ENCODE data around the gene LMF2. TPM values are rescaled to one million over a fixed set of nuclear protein-coding genes. Genes with fewer than 3 reads are reported as not detected.

Gene LMF2
- total RNA-seq, 2 experiments from 2014 or later = 107 to 114 TPM

DNA sequence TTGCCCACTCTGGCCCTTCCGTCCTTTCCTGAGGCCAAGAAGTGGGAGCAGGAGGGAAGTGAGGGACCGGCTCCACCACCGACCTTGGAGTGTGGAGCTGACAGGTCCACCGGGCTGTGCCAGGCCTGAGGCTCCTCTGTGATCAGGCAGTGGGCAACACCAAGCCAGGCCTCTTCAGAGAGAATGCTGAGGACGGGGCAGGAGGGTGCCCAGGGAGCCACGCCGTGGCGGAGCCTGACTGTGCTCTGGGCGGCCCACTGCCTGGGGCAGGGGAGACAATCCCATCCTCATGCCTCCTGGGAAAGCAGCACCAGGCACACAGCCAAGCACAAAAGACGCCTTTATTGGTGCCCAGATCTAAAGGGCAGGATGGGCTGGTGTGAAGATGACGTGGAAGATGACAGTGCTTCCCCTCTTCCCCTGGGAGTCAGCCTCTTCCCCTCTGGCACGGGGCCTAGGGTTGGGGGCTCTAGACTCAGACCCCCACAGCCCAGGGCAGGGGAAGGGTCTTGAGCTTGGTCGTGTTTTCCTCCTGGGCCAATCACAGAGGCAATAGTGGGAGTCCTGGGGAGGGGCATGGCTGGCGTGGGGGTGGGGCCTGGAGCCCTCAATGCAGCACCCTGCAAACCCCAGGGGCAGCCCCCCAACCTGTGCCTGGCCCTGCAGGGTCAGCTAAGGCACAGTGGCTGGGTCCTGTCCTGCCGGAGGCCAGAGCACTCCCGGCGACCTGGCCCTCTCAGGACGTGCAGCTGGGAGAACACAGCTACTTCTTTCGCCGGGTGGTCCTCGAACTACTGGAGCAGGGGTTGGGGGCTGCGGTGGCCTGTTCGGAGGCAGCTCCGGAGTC, 4.7 kb downstream of the LMF2 start:
- no peaks in the 10 kb centered on the region for H3K27me3 ChIP-seq (ENCODE audit: control insufficient read depth in 1 of 2, insufficient read depth in 2 of 2, low read length in 2 of 2)
- H3K4me3 ChIP-seq (ENCODE audit: low read length) = no peak overlapping the region
- peaks cover 14% of the 10 kb centered on the region for H3K4me1 Mint-ChIP-seq (ENCODE audit: low read depth)
- POLR2A ChIA-PET = interaction anchor here (1.5 kb wide), 1 partner anchor 25 kb away, joined by 4 read pairs; no protein-coding TSS in a partner anchor
- H3K27ac Mint-ChIP-seq = no peak overlapping the region
- H3K36me3 Mint-ChIP-seq (ENCODE audit: low read depth) = peaks cover 11% of the 10 kb centered on the region
- H3K4me1 ChIP-seq (ENCODE audit: insufficient read depth, low read length) = peaks cover 32% of the 10 kb centered on the region
- TF ChIP-seq, protein P1, sequence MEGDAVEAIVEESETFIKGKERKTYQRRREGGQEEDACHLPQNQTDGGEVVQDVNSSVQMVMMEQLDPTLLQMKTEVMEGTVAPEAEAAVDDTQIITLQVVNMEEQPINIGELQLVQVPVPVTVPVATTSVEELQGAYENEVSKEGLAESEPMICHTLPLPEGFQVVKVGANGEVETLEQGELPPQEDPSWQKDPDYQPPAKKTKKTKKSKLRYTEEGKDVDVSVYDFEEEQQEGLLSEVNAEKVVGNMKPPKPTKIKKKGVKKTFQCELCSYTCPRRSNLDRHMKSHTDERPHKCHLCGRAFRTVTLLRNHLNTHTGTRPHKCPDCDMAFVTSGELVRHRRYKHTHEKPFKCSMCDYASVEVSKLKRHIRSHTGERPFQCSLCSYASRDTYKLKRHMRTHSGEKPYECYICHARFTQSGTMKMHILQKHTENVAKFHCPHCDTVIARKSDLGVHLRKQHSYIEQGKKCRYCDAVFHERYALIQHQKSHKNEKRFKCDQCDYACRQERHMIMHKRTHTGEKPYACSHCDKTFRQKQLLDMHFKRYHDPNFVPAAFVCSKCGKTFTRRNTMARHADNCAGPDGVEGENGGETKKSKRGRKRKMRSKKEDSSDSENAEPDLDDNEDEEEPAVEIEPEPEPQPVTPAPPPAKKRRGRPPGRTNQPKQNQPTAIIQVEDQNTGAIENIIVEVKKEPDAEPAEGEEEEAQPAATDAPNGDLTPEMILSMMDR (IDR thresholded peaks at IDR 0.05) = no peak
- CTCF ChIA-PET = interaction anchor here (1.3 kb wide), 1 partner anchor 23 kb away, joined by 4 read pairs; the partner anchor contains the start of gene SCO2
- H3K9me3 ChIP-seq (ENCODE audit: control insufficient read depth in 1 of 2, insufficient read depth in 1 of 2, low read length in 2 of 2) = no peaks in the 10 kb centered on the region
- no peaks in the 10 kb centered on the region for H3K27me3 Mint-ChIP-seq
- intact Hi-C loops (cut with DNase I, micrococcal nuclease) = loop anchor here in 1 of 2 experiments (10.0 kb wide), 1 partner anchor 158 kb away; the partner anchor contains the start of gene PPP6R2
- peaks cover 37% of the 10 kb centered on the region for H3K36me3 ChIP-seq (ENCODE audit: insufficient read depth, low read length)
- H3K27ac ChIP-seq (ENCODE audit: low read depth in 1 of 2, low read length in 2 of 2) = no peak overlapping the region
- peak in 1 of 14 experiments; percentile 26 for DNase-seq
- H3K4me3 Mint-ChIP-seq = no peak overlapping the region
- no peak for ATAC-seq (ENCODE audit: poor library complexity)
- H3K9me3 Mint-ChIP-seq = no peaks in the 10 kb centered on the region

GRCh38 chr22:50502096-50502495, 5.4 kb downstream of the LMF2 start:
- no peak overlapping the region for H3K4me3 ChIP-seq (ENCODE audit: low read length)
- Mint-ChIP-seq H3K27me3 (no peaks in the 10 kb centered on the region), H3K27ac (no peak overlapping the region), H3K9me3 (no peaks in the 10 kb centered on the region), H3K4me1 (ENCODE audit: low read depth) (peaks cover 10% of the 10 kb centered on the region), H3K4me3 (peak overlapping the region; percentile 30), H3K36me3 (ENCODE audit: low read depth) (peaks cover 6% of the 10 kb centered on the region)
- ChIA-PET CTCF (no interaction called here), POLR2A (no interaction called here)
- no peaks in the 10 kb centered on the region for H3K27me3 ChIP-seq (ENCODE audit: control insufficient read depth in 1 of 2, insufficient read depth in 2 of 2, low read length in 2 of 2)
- ATAC-seq (ENCODE audit: poor library complexity) = no peak
- TF ChIP-seq, protein P1 (IDR thresholded peaks at IDR 0.05) = no peak
- peaks cover 30% of the 10 kb centered on the region for H3K4me1 ChIP-seq (ENCODE audit: insufficient read depth, low read length)
- no peaks in the 10 kb centered on the region for H3K9me3 ChIP-seq (ENCODE audit: control insufficient read depth in 1 of 2, insufficient read depth in 1 of 2, low read length in 2 of 2)
- peak in 1 of 14 experiments; percentile 20 for DNase-seq
- H3K27ac ChIP-seq (ENCODE audit: low read depth in 1 of 2, low read length in 2 of 2) = no peak overlapping the region
- H3K36me3 ChIP-seq (ENCODE audit: insufficient read depth, low read length) = peaks cover 37% of the 10 kb centered on the region
- intact Hi-C loops (cut with DNase I, micrococcal nuclease) = loop anchor here in 1 of 2 experiments (10.0 kb wide), 1 partner anchor 157 kb away; the partner anchor contains the start of gene PPP6R2

- TF ChIP-seq, protein P1 (IDR thresholded peaks at IDR 0.05) = no peak
- POLR2A ChIA-PET = interaction anchor here (1.3 to 2.5 kb wide), 2 partner anchors 25 to 31 kb away, joined by 5 to 9 read pairs; partner anchors contain the start of gene SCO2
These were observed 7.0 kb downstream of the LMF2 start for GRCh38 chr22:50500452-50500851.

More at GRCh38 chr22:50500452-50500851, 7.0 kb downstream of the LMF2 start:
- Histone ChIP-seq H3K36me3 (ENCODE audit: insufficient read depth, low read length) (peaks cover 29% of the 10 kb centered on the region), H3K27me3 (ENCODE audit: control insufficient read depth in 1 of 2, insufficient read depth in 2 of 2, low read length in 2 of 2) (no peaks in the 10 kb centered on the region), H3K4me3 (ENCODE audit: low read length) (no peak overlapping the region), H3K9me3 (ENCODE audit: control insufficient read depth in 1 of 2, insufficient read depth in 1 of 2, low read length in 2 of 2) (no peaks in the 10 kb centered on the region), H3K4me1 (ENCODE audit: insufficient read depth, low read length) (peaks cover 14% of the 10 kb centered on the region), H3K27ac (ENCODE audit: low read depth in 1 of 2, low read length in 2 of 2) (no peak overlapping the region)
- H3K4me3 Mint-ChIP-seq = no peak overlapping the region
- no peak for ATAC-seq (ENCODE audit: poor library complexity)
- peaks cover 4% of the 10 kb centered on the region for H3K36me3 Mint-ChIP-seq (ENCODE audit: low read depth)
- CTCF ChIA-PET = interaction anchor here (0.6 to 0.9 kb wide), 2 partner anchors 62 to 120 kb away, joined by 4 to 7 read pairs; no protein-coding TSS in a partner anchor
- no peak for DNase-seq
- no peak overlapping the region for H3K27ac Mint-ChIP-seq
- intact Hi-C loops (cut with DNase I, micrococcal nuclease) = loop anchor here in 1 of 2 experiments (10.0 kb wide), 1 partner anchor 156 kb away; the partner anchor contains the start of gene PPP6R2
- H3K27me3 Mint-ChIP-seq = no peaks in the 10 kb centered on the region
- H3K9me3 Mint-ChIP-seq = no peaks in the 10 kb centered on the region
- peaks cover 9% of the 10 kb centered on the region for H3K4me1 Mint-ChIP-seq (ENCODE audit: low read depth)
